ENCODE data around the gene CHD2. TPM values are rescaled to one million over a fixed set of nuclear protein-coding genes. Genes with fewer than 3 reads are reported as not detected.

CHD2 gene
- total RNA-seq, 2 experiments from 2014 or later, result 141 to 155 TPM

GRCh38 chr15:92887869-92888268 lies 12.3 kb upstream of the CHD2 start:
- Mint-ChIP-seq H3K27me3 (no peaks in the 10 kb centered on the region), H3K9me3 (no peaks in the 10 kb centered on the region), H3K4me1 (peaks cover 56% of the 10 kb centered on the region)

GRCh38 chr15:92889390-92890107 lies 10.6 kb upstream of the CHD2 start:
- DNase-seq, result no peak

More at GRCh38 chr15:92887869-92888268, 12.3 kb upstream of the CHD2 start:
- H3K36me3 Mint-ChIP-seq (ENCODE audit: low read depth), result peaks cover 90% of the 10 kb centered on the region
- ChIA-PET POLR2A (interaction anchor here (1.4 to 19.1 kb wide), 8 partner anchors 17 to 78 kb away, joined by 4 to 1323 read pairs (median 68); partner anchors contain the start of gene CHD2), CTCF (interaction anchor here (1.1 to 3.1 kb wide), 5 partner anchors 30 to 90 kb away, joined by 3 to 13 read pairs (median 9); no protein-coding TSS in a partner anchor)
- DNase-seq, result no peak
- H3K4me3 Mint-ChIP-seq, result peak overlapping the region; percentile 65
- peak overlapping the region; percentile 68 for H3K27ac Mint-ChIP-seq

GRCh38 chr15:92891533-92892200 lies 8.5 kb upstream of the CHD2 start:
- DNase-seq, result no peak
- Mint-ChIP-seq H3K27me3 (no peaks in the 10 kb centered on the region), H3K9me3 (no peaks in the 10 kb centered on the region), H3K36me3 (ENCODE audit: low read depth) (peaks cover 88% of the 10 kb centered on the region), H3K4me1 (peaks cover 77% of the 10 kb centered on the region), H3K4me3 (peak overlapping the region; percentile 53), H3K27ac (peak overlapping the region; percentile 69)
- POLR2A ChIA-PET, result interaction anchor here (0.6 to 19.1 kb wide), 9 partner anchors 8 to 959 kb away, joined by 3 to 1323 read pairs (median 4); partner anchors contain the start of gene CHD2
- CTCF ChIA-PET, result interaction anchor here (0.7 to 1.6 kb wide), 2 partner anchors 9 to 83 kb away, joined by 3 to 5 read pairs; no protein-coding TSS in a partner anchor

More at GRCh38 chr15:92889390-92890107, 10.6 kb upstream of the CHD2 start:
- H3K4me1 Mint-ChIP-seq, result peaks cover 70% of the 10 kb centered on the region
- H3K27ac Mint-ChIP-seq, result peak overlapping the region; percentile 82
- CTCF ChIA-PET, result interaction anchor here (0.6 to 3.1 kb wide), 8 partner anchors 9 to 1392 kb away, joined by 3 to 13 read pairs (median 4); partner anchors contain the start of gene CHD2
- H3K27me3 Mint-ChIP-seq, result no peaks in the 10 kb centered on the region
- peak overlapping the region; percentile 67 for H3K4me3 Mint-ChIP-seq
- no peaks in the 10 kb centered on the region for H3K9me3 Mint-ChIP-seq
- POLR2A ChIA-PET, result interaction anchor here (1.1 to 19.1 kb wide), 8 partner anchors 15 to 84 kb away, joined by 4 to 1323 read pairs (median 28); partner anchors contain the start of gene CHD2
- H3K36me3 Mint-ChIP-seq (ENCODE audit: low read depth), result peaks cover 94% of the 10 kb centered on the region

- H3K9me3 Mint-ChIP-seq, result no peaks in the 10 kb centered on the region
- H3K27me3 Mint-ChIP-seq, result no peaks in the 10 kb centered on the region
- no peak overlapping the region for H3K27ac Mint-ChIP-seq
- H3K4me3 Mint-ChIP-seq, result no peak overlapping the region
- H3K4me1 Mint-ChIP-seq, result peaks cover 77% of the 10 kb centered on the region
- DNase-seq, result no peak
- ChIA-PET CTCF (interaction anchor here (0.7 kb wide), 1 partner anchor 83 kb away, joined by 3 read pairs; no protein-coding TSS in a partner anchor), POLR2A (interaction anchor here (0.6 to 19.1 kb wide), 9 partner anchors 9 to 960 kb away, joined by 3 to 1323 read pairs (median 4); partner anchors contain the start of gene CHD2)
- H3K36me3 Mint-ChIP-seq (ENCODE audit: low read depth), result peaks cover 88% of the 10 kb centered on the region
Observed at GRCh38 chr15:92892201-92892555, 7.9 kb upstream of the CHD2 start.

- H3K27ac Mint-ChIP-seq, result peak overlapping the region; percentile 65
- H3K27me3 Mint-ChIP-seq, result no peaks in the 10 kb centered on the region
- ChIA-PET CTCF (interaction anchor here (1.0 to 1.8 kb wide), 2 partner anchors 9 to 73 kb away, joined by 3 read pairs; no protein-coding TSS in a partner anchor), POLR2A (interaction anchor here (0.9 to 19.1 kb wide), 8 partner anchors 10 to 88 kb away, joined by 3 to 1323 read pairs (median 72); partner anchors contain the start of gene CHD2)
- DNase-seq, result no peak
- no peak overlapping the region for H3K4me3 Mint-ChIP-seq
- peaks cover 89% of the 10 kb centered on the region for H3K36me3 Mint-ChIP-seq (ENCODE audit: low read depth)
- no peaks in the 10 kb centered on the region for H3K9me3 Mint-ChIP-seq
- H3K4me1 Mint-ChIP-seq, result peaks cover 77% of the 10 kb centered on the region
Observed at GRCh38 chr15:92893200-92893599, 6.9 kb upstream of the CHD2 start.

- peaks cover 89% of the 10 kb centered on the region for H3K36me3 Mint-ChIP-seq (ENCODE audit: low read depth)
- no peak overlapping the region for H3K27ac Mint-ChIP-seq
- ChIA-PET CTCF (interaction anchor here (0.9 to 2.4 kb wide), 4 partner anchors 14 to 99 kb away, joined by 3 to 11 read pairs (median 6); no protein-coding TSS in a partner anchor), POLR2A (interaction anchor here (1.0 to 19.1 kb wide), 9 partner anchors 8 to 87 kb away, joined by 3 to 1323 read pairs (median 23); partner anchors contain the start of gene CHD2)
- peaks cover 7% of the 10 kb centered on the region for H3K9me3 Mint-ChIP-seq
- H3K27me3 Mint-ChIP-seq, result no peaks in the 10 kb centered on the region
- no peak for DNase-seq
- no peak overlapping the region for H3K4me3 Mint-ChIP-seq
- peaks cover 69% of the 10 kb centered on the region for H3K4me1 Mint-ChIP-seq
Observed at GRCh38 chr15:92896561-92896960, 3.6 kb upstream of the CHD2 start.

GRCh38 chr15:92897620-92898019 lies 2.5 kb upstream of the CHD2 start:
- peaks cover 7% of the 10 kb centered on the region for H3K9me3 Mint-ChIP-seq
- no peaks in the 10 kb centered on the region for H3K27me3 Mint-ChIP-seq
- H3K4me1 Mint-ChIP-seq, result peaks cover 61% of the 10 kb centered on the region
- no peak for DNase-seq
- peak overlapping the region; percentile 36 for H3K27ac Mint-ChIP-seq
- ChIA-PET POLR2A (interaction anchor here (1.6 to 19.1 kb wide), 7 partner anchors 7 to 88 kb away, joined by 4 to 1323 read pairs (median 27); partner anchors contain the start of gene CHD2), CTCF (interaction anchor here (0.6 to 1.3 kb wide), 6 partner anchors 9 to 35 kb away, joined by 3 to 5 read pairs (median 3); no protein-coding TSS in a partner anchor)
- peaks cover 84% of the 10 kb centered on the region for H3K36me3 Mint-ChIP-seq (ENCODE audit: low read depth)
- no peak overlapping the region for H3K4me3 Mint-ChIP-seq

GRCh38 chr15:92898988-92899582 lies 1.0 kb upstream of the CHD2 start:
- peaks cover 54% of the 10 kb centered on the region for H3K4me1 Mint-ChIP-seq
- DNase-seq, result no peak
- H3K9me3 Mint-ChIP-seq, result peaks cover 7% of the 10 kb centered on the region
- H3K27me3 Mint-ChIP-seq, result no peaks in the 10 kb centered on the region
- peak overlapping the region; percentile 40 for H3K4me3 Mint-ChIP-seq
- ChIA-PET POLR2A (interaction anchor here (0.5 to 11.6 kb wide), 16 partner anchors 10 to 102 kb away, joined by 3 to 1323 read pairs (median 22); no protein-coding TSS in a partner anchor), CTCF (interaction anchor here (1.3 to 10.0 kb wide), 12 partner anchors 8 to 102 kb away, joined by 3 to 116 read pairs (median 7); no protein-coding TSS in a partner anchor)
- H3K27ac Mint-ChIP-seq, result peak overlapping the region; percentile 65
- peaks cover 82% of the 10 kb centered on the region for H3K36me3 Mint-ChIP-seq (ENCODE audit: low read depth)

- DNase-seq, result no peak
- H3K4me1 Mint-ChIP-seq, result peaks cover 49% of the 10 kb centered on the region
- CTCF ChIA-PET, result interaction anchor here (1.0 to 10.0 kb wide), 14 partner anchors 8 to 102 kb away, joined by 3 to 116 read pairs (median 6); no protein-coding TSS in a partner anchor
Observed at GRCh38 chr15:92899601-92899947, 550 bp upstream of the CHD2 start.

GRCh38 chr15:92900731-92901071 lies 577 bp downstream of the CHD2 start:
- Mint-ChIP-seq H3K27me3 (no peaks in the 10 kb centered on the region), H3K27ac (peak overlapping the region; percentile 99), H3K36me3 (ENCODE audit: low read depth) (peaks cover 85% of the 10 kb centered on the region), H3K4me1 (peaks cover 50% of the 10 kb centered on the region), H3K4me3 (peak overlapping the region; percentile 92), H3K9me3 (peaks cover 7% of the 10 kb centered on the region)
- POLR2A ChIA-PET, result interaction anchor here (0.7 to 11.6 kb wide), 18 partner anchors 8 to 105 kb away, joined by 3 to 1323 read pairs (median 6); no protein-coding TSS in a partner anchor
- DNase-seq, result no peak
- CTCF ChIA-PET, result interaction anchor here (1.0 to 10.0 kb wide), 13 partner anchors 7 to 103 kb away, joined by 3 to 116 read pairs (median 6); no protein-coding TSS in a partner anchor

More at GRCh38 chr15:92899601-92899947, 550 bp upstream of the CHD2 start:
- POLR2A ChIA-PET, result interaction anchor here (0.5 to 11.6 kb wide), 15 partner anchors 9 to 102 kb away, joined by 3 to 1323 read pairs (median 10); no protein-coding TSS in a partner anchor
- Mint-ChIP-seq H3K27ac (peak overlapping the region; percentile 99), H3K36me3 (ENCODE audit: low read depth) (peaks cover 84% of the 10 kb centered on the region), H3K9me3 (peaks cover 7% of the 10 kb centered on the region), H3K4me3 (peak overlapping the region; percentile 92), H3K27me3 (no peaks in the 10 kb centered on the region)

GRCh38 chr15:92901072-92901761 lies 1.1 kb downstream of the CHD2 start:
- no peak for DNase-seq
- peaks cover 53% of the 10 kb centered on the region for H3K4me1 Mint-ChIP-seq
- peaks cover 7% of the 10 kb centered on the region for H3K9me3 Mint-ChIP-seq
- H3K27ac Mint-ChIP-seq, result peak overlapping the region; percentile 99
- peaks cover 86% of the 10 kb centered on the region for H3K36me3 Mint-ChIP-seq (ENCODE audit: low read depth)
- ChIA-PET CTCF (interaction anchor here (1.5 to 10.0 kb wide), 7 partner anchors 15 to 104 kb away, joined by 6 to 116 read pairs (median 14); no protein-coding TSS in a partner anchor), POLR2A (interaction anchor here (0.7 to 11.6 kb wide), 12 partner anchors 8 to 105 kb away, joined by 3 to 1323 read pairs (median 22); no protein-coding TSS in a partner anchor)
- no peaks in the 10 kb centered on the region for H3K27me3 Mint-ChIP-seq
- peak overlapping the region; percentile 92 for H3K4me3 Mint-ChIP-seq
